Activated CD4-positive, alpha-beta T cell treated with anti-CD3 and anti-CD28 coated beads, Interleukin-2, amount 50 U/mL, for 1 hour (primary cell): ENCODE measurements around the gene SCN1B.
"Not testable (repeated sequence)": the region's sequence is repeated elsewhere in the genome, so short reads cannot be mapped to it uniquely, and the experiment has no call there.

Experiments used
- DNase-seq: peaks from one replicate; pipeline ENCODE4 v3.0.0-alpha.2; 2020

Gene SCN1B

DNA sequence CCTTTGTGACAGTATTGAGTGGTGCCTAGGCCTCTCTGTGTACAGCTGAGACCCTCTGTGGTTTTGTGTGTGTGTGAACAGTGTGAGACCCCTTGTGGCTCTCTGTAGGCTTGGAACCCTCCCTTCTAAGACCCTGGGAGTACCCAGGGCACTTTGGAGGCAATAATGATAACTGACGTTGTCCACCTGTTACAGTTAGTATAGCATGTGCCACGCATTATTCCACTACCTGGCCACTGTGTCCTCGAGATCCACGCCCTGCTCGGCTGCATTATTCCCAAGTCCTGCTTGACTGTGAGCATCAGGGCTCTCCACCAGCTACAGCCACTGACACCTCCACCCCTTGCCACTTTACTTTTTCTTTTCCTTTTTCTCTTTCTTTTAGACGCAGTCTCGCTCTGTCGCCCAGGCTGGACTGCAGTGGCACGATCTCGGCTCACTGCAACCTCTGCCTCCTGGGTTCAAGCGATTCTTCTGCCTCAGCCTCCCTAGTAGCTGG, 28.2 kb upstream of the SCN1B start:
- no peak for DNase-seq

DNA sequence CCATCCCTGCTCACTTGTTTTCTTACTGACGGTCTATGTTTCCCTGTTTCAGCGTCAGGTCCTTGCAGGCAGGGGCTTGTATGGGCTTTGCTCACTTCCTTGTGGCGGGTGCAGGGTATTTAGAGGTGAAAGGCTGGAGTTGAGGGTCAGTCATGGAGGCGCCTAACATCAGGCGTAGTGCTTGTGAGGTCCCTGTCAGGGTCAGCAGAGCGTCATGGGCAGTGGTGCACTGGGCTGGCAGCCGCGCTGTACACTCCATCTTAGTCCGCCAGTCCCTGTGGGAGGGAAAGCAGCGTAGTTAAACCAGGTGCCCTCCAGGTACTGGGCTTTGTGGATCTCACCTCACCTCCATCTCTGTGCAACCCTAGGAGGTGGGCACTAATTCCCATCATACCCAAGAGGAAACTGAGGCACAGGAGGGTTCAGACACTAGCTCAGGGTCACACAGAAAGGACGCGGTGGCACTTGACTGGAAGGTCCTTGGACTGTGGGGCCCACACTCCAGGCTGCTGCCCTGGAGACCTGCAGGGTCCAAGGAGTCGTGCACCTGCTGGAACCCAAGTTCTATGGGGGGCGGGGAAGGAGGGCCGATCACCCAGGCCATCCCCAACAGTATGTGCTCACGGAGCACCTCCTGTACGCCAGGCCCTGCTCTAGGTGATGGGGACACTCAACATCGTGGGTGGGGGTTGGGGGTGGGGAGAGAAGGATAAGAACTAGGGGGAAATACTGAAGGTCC, 25.6 kb upstream of the SCN1B start:
- no peak for DNase-seq

DNA sequence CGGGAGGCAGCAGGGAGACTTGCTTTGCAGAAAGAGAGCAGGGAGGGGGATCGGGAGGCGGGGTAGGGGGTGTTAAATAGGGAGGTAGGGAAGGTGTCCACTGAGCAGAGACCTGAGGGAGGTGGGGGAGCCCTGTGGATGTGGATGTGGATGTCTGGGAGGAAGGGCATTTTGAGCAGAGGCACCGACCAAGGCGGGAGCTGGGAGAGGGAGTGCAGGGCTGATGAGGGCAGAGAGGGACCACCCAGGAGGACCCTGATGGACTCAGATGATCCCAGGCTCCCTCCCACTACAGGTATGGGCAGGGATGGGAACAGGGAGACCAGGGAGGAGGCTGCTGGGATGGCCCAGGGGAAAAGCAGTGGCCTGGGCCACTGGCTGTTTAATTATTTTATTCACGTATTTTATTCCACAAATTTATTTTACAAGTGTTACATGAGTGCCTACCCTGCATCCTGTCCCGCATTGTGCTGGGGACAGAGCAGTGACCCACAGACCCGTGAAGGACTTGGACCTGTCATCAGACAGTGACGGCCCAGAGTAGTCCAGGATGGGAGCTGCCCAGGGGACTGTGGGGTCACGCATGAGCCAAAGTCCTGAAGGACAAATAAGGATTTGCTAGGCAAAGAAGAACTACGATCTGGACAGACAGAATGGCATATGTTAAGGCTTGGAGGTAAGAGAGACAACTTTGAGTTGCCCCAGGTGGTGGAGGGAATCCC, 24.9 kb upstream of the SCN1B start:
- no peak for DNase-seq

GRCh38 chr19:35006007-35006341, 24.3 kb upstream of the SCN1B start:
- not testable (repeated sequence) for DNase-seq

DNA sequence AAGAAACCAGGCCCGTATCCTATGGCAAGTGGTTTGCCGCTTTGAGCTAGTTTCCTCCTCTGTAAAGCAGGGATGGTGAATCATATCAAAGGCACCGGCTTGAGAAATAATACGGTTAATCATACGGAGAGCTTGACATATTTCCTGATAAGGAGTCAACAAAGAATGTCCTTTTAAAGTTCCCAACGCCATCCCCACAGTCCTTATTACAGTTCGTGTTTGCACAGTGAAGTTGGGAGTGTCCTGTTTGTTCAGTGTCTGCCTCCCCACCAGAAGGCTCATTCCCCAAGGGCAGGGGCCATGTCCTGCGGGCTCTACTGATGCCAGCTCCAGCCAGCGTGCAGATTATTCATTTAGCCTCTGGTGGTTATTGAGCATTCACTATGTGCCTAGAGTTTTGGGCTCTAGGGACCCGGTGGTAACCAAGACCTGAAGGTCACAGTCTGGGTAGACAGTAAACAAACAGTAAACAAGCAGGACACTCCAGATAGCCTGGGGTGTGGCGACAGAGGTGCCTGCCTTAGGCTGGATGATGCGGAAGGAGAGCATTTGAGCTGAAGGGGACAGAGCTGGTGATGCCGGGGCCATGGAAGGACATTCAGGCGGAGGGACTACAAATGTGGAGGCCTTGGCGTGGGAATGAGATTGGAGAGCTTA, 23.8 kb upstream of the SCN1B start:
- DNase-seq, result no peak

DNA sequence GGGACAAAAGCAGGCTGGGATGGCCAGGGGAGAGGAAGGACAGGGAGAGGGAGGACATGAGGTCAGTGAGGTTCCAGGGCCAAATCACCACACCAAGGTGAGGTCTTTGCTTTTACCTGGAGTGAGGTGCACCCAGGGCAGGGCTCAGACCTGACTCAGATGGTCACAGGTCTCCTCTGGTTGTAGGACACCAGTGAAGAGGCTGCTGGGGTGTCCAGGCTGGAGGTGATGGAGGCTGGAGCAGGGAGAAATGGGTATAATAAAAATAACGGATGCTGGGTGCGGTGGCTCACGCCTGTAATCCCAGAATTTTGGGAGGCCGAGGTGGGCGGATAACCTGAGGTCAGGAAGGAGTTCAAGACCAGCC, 23.3 kb upstream of the SCN1B start:
- DNase-seq, result no peak

DNA sequence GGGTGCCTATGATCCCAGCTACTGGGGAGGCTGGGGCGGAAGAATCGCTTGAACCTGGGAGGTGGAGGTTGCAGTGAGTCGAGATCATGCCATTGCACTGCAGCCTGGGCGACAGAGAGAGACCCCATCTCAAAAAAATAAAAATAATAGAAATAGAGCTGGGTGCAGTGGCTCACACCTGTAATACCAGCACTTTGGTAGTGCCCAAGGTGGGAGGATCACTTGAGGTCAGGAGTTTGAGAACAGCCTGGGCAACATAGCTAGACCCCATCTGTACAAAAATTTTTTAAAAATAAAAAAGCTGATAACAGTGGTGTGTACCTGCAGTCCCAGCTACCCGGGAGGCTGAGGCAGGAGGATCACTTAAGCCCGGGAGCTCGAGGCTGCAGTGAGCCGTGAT, 22.8 kb upstream of the SCN1B start:
- not testable (repeated sequence) for DNase-seq

GRCh38 chr19:35008891-35009341, 21.4 kb upstream of the SCN1B start:
- no peak for DNase-seq

DNA sequence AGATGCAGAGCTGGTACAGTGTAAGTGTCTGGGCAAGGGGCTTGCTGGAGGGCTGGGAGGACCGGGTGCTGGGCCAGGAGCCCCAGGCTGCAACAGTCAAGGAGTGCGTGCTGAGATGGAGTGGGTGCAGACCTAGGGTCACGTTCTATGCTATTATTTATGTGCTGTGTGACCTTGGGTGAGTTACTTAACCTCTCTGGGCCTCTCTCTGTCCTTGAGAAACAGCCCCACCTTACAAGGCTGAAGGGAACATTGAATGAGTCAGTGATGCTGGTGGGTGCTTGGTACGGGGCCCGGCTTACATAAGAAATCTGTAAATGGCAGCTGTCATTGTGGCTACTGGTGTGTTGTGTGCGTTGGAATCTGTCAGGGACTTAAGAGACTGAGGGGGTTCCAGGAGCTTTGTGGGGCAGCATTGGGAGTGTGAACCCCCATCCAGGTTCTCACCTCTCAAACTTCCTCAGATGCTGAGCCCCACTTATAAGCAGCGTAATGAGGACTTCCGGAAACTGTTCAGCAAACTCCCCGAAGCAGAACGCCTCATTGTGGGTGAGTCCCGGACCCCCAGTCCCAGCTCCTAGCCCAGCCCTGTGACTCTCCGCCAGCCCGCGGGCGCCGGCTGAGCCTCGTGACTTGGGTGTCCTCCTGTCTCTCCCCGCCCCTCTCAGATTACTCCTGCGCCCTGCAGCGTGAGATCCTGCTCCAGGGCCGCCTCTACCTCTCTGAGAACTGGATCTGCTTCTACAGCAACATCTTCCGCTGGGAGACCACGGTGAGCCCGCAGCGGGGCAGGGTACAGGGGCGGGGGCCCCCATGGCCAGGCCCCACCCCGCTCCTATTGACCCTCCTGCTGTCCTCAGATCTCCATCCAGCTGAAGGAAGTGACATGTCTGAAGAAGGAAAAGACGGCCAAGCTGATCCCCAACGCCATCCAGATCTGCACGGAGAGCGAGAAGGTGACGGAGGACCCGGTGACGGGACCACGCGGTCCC, 20.6 kb upstream of the SCN1B start:
- DNase-seq, result no peak

GRCh38 chr19:35011091-35011689, 19.1 kb upstream of the SCN1B start:
- DNase-seq, result no peak

- DNase-seq, result no peak
Observed at GRCh38 chr19:35011737-35012682, 18.3 kb upstream of the SCN1B start.

DNA sequence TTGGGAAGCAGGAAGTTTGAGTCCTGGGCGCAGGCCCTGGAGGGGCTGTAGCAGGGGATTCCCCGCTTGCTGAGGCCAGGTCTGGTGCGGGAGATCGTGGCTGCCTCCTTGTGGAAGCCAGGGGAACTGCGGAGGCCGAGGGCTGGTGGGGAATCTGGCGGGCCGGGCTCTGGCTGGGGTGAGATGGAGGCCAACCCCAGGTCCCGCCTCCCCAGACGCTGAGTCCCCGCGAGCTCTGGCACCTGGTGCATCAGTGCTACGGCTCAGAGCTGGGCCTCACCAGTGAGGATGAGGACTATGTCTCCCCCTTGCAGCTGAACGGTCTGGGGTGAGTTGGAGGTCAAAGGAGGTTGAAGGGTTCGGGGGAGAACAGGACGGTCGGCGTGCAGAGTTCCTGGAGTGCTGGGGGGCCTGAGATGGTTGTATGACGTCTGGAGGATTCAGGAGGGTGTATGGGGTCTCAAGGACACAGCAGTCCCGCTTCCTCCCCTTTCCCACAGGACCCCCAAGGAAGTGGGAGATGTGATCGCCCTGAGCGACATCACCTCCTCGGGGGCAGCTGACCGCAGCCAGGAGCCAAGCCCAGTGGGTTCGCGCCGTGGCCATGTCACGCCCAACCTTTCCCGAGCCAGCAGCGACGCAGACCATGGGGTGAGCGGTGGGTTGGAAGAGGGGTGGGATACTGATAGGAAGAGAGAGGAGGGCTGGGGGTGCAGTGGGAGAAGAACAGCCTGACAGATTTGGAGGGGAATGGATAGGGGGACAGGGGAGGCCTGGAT, 17.0 kb upstream of the SCN1B start:
- DNase-seq, result peak; percentile 86

DNA sequence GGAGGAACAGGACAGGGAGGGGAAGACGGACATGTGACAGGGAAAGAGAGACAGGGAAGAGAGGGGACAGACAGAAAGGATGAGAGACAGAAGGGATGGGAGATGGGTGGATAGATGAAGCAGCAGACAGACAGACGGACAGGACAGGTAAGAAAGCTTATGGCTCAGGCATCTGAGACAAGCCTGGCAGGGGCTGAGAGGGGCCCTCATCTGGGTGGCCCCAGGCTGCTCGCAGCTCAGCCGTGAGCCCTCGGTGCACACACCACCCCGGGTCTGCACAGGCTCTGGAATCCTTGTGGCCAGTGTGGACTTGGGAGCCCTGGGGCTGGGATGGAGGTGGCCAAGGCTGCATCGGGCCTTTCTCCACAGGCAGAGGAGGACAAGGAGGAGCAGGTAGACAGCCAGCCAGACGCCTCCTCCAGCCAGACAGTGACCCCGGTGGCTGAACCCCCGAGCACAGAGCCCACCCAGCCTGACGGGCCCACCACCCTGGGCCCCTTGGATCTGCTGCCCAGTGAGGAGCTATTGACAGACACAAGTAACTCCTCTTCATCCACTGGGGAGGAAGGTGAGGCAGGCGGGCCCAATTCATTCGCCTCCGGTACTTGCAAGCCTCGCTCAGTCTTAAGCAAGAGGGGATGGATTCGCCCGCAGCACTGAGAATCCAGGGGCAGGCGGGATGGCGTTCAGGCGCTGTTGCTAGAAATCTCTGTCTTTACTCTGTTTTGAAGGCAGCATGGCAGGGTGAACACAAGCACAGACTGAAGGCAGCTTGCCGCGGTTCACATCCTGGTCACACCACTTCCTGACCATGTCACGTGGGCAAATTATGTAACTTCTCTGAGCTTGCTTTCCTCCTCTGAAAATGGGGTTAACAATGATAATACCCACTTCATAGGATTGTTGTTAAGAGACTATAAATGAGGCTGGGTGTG, 16.2 kb upstream of the SCN1B start:
- peak; percentile 67 for DNase-seq

DNA sequence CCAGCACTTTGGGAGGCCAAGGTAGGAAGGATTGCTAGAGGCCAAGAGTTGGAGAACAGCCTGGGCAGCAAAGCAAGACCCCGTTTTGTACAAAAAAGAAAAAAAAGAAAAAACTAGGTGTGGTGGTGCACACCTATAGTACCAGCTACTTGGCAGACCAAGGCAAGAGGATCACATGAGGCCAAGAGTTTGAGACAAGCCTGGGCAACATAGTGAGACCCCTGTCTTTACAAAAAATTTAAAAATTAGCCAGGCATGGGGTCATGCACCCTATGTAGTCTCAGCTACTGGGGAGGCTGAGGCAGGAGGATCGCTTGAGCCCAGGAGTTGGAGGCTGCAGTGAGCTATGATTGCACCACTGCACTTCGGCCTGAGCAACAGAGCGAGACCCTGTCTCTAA, 15.5 kb upstream of the SCN1B start:
- not testable (repeated sequence) for DNase-seq

DNA sequence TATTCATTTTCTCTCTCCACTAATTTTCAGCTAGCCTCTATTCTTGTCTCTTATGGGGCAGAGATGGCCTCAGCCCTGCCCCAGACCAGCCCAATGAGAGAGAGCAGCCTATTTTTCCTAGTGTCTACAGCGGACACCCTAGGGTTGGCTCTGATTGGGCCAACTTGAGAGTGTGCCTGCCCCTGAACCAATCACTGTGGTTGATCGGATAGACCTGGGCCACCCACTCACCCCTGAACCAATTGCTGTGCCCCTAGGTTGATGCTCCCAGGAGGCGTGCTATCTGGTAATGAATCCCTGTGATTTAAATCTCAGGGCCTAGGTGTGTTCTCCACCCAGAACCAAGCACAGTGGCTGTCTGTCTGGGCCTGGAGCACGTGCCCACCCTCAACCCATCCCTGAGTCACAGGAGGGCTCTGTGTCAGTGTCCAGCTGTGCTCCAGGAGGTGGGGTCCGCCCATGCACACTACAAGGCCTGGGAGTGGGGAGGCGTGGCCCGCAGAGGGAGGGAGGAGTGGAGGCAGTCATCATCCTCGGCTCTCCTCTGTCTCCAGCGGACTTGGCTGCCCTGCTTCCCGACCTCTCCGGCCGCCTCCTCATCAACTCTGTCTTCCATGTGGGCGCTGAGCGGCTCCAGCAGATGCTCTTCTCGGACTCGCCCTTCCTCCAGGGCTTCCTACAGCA, 14.9 kb upstream of the SCN1B start:
- DNase-seq, result no peak

- no peak for DNase-seq
Observed at GRCh38 chr19:35015954-35016351, 14.3 kb upstream of the SCN1B start.

GRCh38 chr19:35017507-35017906, 12.8 kb upstream of the SCN1B start:
- no peak for DNase-seq

DNA sequence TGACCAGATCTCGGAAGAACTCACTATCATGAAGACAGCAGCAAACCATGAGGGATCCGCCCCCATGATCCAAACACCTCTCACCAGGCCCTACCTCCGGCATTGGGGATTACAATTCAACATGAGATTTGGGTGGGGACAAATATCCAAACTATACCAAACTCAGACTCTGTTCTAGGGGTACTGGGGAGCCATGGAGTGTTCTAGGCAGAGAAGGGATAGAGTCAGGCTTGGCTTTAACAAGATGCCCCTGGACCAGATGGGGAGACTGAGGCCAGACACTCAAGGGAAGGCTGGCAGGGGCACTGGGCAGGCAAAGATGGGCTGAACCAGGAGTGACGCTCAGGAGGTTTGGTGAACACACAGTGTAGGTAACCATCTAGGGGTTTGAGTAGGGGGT, 11.9 kb upstream of the SCN1B start:
- no peak for DNase-seq
